HTR-8/SVneo (cell line): ENCODE data around the gene CHST12.
A peak's percentile ranks its signal among the peaks of the same experiment; 100 is the strongest.

ENCODE experiments used
- DNase-seq: peaks from one replicate; pipeline ENCODE4 v3.0.0; 2011; ENCODE audit warnings: low spot score, mixed read lengths; ENCODE audit not compliant: insufficient read length
- FAIRE-seq: peaks from 2 replicates; lab custom pipeline; 2011; peaks lifted over from hg19 to GRCh38; lab: Jason Lieb, UNC

Gene CHST12

GRCh38 chr7:2432910-2433712 lies 29.7 kb downstream of the CHST12 start:
- DNase-seq, result no peak
- FAIRE-seq, result peak; percentile 82

- FAIRE-seq (no peak), DNase-seq (no peak)
These were observed 30.5 kb downstream of the CHST12 start for GRCh38 chr7:2433713-2434550.

- FAIRE-seq (peak; percentile 31), DNase-seq (no peak)
These were observed 31.7 kb downstream of the CHST12 start for GRCh38 chr7:2435146-2435545.

- FAIRE-seq (no peak), DNase-seq (no peak)
These were observed 33.1 kb downstream of the CHST12 start for GRCh38 chr7:2436341-2437104.

- DNase-seq (no peak), FAIRE-seq (no peak)
These were observed 33.7 kb downstream of the CHST12 start for GRCh38 chr7:2437136-2437535.

GRCh38 chr7:2437537-2438148 lies 34.2 kb downstream of the CHST12 start:
- peak; percentile 55 for FAIRE-seq
- DNase-seq, result no peak

- DNase-seq (no peak), FAIRE-seq (no peak)
These were observed 34.8 kb downstream of the CHST12 start for GRCh38 chr7:2438186-2438585.

- FAIRE-seq, result no peak
- no peak for DNase-seq
These were observed 35.4 kb downstream of the CHST12 start for GRCh38 chr7:2438775-2439174.

GRCh38 chr7:2440608-2441245 lies 37.3 kb downstream of the CHST12 start:
- peak; percentile 13 for FAIRE-seq
- DNase-seq, result no peak

- no peak for DNase-seq
- no peak for FAIRE-seq
These were observed 38.1 kb downstream of the CHST12 start for GRCh38 chr7:2441430-2442058.

- FAIRE-seq, result no peak
These were observed 40.1 kb downstream of the CHST12 start for GRCh38 chr7:2443491-2443890.

GRCh38 chr7:2444476-2444875 lies 41.1 kb downstream of the CHST12 start:
- DNase-seq, result no peak
- no peak for FAIRE-seq

More at GRCh38 chr7:2443491-2443890, 40.1 kb downstream of the CHST12 start:
- no peak for DNase-seq

GRCh38 chr7:2445047-2445446 lies 41.6 kb downstream of the CHST12 start:
- DNase-seq (no peak), FAIRE-seq (no peak)

GRCh38 chr7:2445898-2446555 lies 42.6 kb downstream of the CHST12 start:
- FAIRE-seq (no peak), DNase-seq (no peak)

GRCh38 chr7:2446676-2447075 lies 43.3 kb downstream of the CHST12 start:
- no peak for DNase-seq
- FAIRE-seq, result no peak

GRCh38 chr7:2450198-2451107 lies 47.0 kb downstream of the CHST12 start:
- DNase-seq (no peak), FAIRE-seq (peak; percentile 26)

GRCh38 chr7:2451171-2452073 lies 48.0 kb downstream of the CHST12 start:
- DNase-seq (peak; percentile 98), FAIRE-seq (peak; percentile 96)
